HG03135 (cell line): Measurements from ENCODE around the gene ACBD6.

ENCODE experiments used
- ATAC-seq: cut with Tn5 transposase; IDR thresholded peaks from one replicate; pipeline ENCODE4 v1.9.1; 2021; ENCODE audit warnings: mild to moderate bottlenecking, moderate library complexity; ENCODE audit not compliant: unreplicated experiment

Gene ACBD6

GRCh38 chr1:180246579-180246978 lies 255.8 kb downstream of the ACBD6 start:
- no peak for ATAC-seq

- no peak for ATAC-seq
These were observed 257.5 kb downstream of the ACBD6 start for GRCh38 chr1:180244840-180245239.

GRCh38 chr1:180243517-180244221 lies 258.7 kb downstream of the ACBD6 start:
- no peak for ATAC-seq

GRCh38 chr1:180241716-180242544 lies 260.4 kb downstream of the ACBD6 start:
- ATAC-seq: no peak

- ATAC-seq: no peak
These were observed 263.0 kb downstream of the ACBD6 start for GRCh38 chr1:180239145-180240096.

- no peak for ATAC-seq
These were observed 263.7 kb downstream of the ACBD6 start for GRCh38 chr1:180238675-180239074.
